ENCODE data around the gene OLAH. TPM values are rescaled to one million over a fixed set of nuclear protein-coding genes. Genes with fewer than 3 reads are reported as not detected.

The OLAH gene
- total RNA-seq, 2 experiments from 2014 or later = 0.74 TPM; not detected in 1

DNA sequence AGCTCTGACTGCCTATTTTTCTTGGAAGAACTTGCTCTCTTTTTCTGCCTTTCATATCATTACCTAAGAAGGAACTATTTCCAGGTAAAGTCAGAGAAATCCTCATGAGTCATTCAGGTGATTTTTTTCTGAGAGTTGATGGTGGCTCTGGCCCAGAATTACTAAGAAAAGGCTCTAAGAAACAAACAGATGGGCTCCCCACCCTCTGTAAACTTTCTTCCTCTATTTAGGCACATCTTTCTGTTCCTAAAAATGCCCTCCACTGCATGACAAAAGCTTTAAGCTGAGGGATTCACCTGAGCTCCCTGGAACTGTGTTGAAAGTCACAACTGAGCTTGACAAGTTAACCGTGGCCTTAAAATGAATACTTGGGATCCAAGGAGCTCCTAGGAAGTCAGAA, 1.6 kb downstream of the OLAH start:
- no peak overlapping the region for H3K4me3 Mint-ChIP-seq
- peaks cover 2% of the 10 kb centered on the region for H3K9me3 Mint-ChIP-seq
- H3K4me1 Mint-ChIP-seq (ENCODE audit: low read depth) = peaks cover 13% of the 10 kb centered on the region
- intact Hi-C loops (cut with micrococcal nuclease) = no loop called here
- CTCF ChIA-PET = no interaction called here
- no peak for DNase-seq
- H3K27ac Mint-ChIP-seq = no peak overlapping the region
- no peaks in the 10 kb centered on the region for H3K36me3 Mint-ChIP-seq (ENCODE audit: low read depth)
- H3K27me3 Mint-ChIP-seq (ENCODE audit: low read depth) = no peaks in the 10 kb centered on the region

DNA sequence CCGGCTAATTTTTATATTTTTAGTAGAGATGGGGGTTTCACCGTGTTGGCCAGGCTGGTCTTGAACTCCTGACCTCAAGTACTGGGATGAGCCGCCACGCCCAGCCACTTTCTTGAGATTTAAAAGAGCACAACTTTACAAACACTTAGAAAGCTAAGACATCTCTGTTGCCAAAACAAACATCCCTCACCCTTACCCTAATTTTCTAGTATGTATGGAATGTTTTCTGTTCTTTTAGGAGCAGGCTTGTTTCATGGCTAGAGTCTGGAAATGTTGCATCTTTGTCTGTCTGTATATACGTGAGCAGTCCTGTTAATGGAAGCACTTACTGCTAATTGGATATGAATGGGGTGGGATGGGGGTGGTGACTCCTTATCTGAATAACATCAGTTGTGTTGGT, 2.9 kb downstream of the OLAH start:
- no peak for DNase-seq
- H3K4me3 Mint-ChIP-seq = no peak overlapping the region
- no peak overlapping the region for H3K27ac Mint-ChIP-seq
- peaks cover 2% of the 10 kb centered on the region for H3K9me3 Mint-ChIP-seq
- no peaks in the 10 kb centered on the region for H3K27me3 Mint-ChIP-seq (ENCODE audit: low read depth)
- intact Hi-C loops (cut with micrococcal nuclease) = no loop called here
- H3K4me1 Mint-ChIP-seq (ENCODE audit: low read depth) = peaks cover 13% of the 10 kb centered on the region
- CTCF ChIA-PET = no interaction called here
- no peaks in the 10 kb centered on the region for H3K36me3 Mint-ChIP-seq (ENCODE audit: low read depth)

DNA sequence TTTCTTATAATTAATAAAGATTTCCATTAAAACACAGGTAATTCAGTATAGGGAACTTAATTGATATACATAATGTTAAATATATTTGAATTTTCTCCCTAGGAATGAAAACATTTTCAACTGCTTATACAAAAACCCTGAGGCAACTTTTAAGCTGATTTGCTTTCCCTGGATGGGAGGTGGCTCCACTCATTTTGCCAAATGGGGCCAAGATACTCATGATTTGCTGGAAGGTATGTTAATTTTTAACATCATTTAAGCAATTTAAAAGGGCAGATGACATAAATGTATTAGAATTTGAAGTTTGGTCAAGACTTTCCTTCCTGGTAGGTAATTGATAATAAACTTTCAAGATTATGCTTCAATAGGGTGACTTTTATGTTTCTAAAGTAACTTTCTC, 5.8 kb downstream of the OLAH start:
- CTCF ChIA-PET = interaction anchor here (0.6 to 0.8 kb wide), 2 partner anchors 22 to 1150 kb away, joined by 3 read pairs; no protein-coding TSS in a partner anchor
- intact Hi-C loops (cut with micrococcal nuclease) = no loop called here
- DNase-seq = no peak
- Mint-ChIP-seq H3K27ac (no peak overlapping the region), H3K27me3 (ENCODE audit: low read depth) (no peaks in the 10 kb centered on the region), H3K9me3 (no peaks in the 10 kb centered on the region), H3K4me3 (no peak overlapping the region), H3K4me1 (ENCODE audit: low read depth) (peaks cover 7% of the 10 kb centered on the region), H3K36me3 (ENCODE audit: low read depth) (no peaks in the 10 kb centered on the region)

GRCh38 chr10:15052121-15052520, 8.4 kb downstream of the OLAH start:
- CTCF ChIA-PET = interaction anchor here (0.6 kb wide), 1 partner anchor 17 kb away, joined by 5 read pairs; no protein-coding TSS in a partner anchor
- Mint-ChIP-seq H3K4me3 (no peak overlapping the region), H3K4me1 (ENCODE audit: low read depth) (no peaks in the 10 kb centered on the region), H3K27me3 (ENCODE audit: low read depth) (no peaks in the 10 kb centered on the region), H3K9me3 (no peaks in the 10 kb centered on the region), H3K36me3 (ENCODE audit: low read depth) (no peaks in the 10 kb centered on the region), H3K27ac (no peak overlapping the region)
- DNase-seq = no peak
- intact Hi-C loops (cut with micrococcal nuclease) = no loop called here

DNA sequence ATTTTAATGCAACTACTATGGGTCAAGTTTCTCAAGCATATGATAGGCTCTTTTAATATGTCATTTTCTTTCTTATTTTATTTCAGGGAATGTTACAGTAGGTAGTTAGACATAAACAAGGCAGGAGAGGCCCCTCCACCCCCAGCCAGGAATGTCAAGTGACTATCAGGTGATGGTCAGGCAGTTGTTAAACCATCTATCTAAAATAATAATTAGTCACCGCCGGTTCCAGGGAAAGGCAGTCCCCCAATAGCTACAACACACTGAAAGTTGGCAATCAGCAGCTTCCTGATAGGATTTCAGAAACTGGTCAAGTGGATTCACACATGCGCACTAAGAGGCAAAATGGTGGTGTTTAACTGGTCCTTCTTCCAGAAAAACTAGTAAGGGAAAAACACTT, 9.3 kb downstream of the OLAH start:
- CTCF ChIA-PET = no interaction called here
- H3K36me3 Mint-ChIP-seq (ENCODE audit: low read depth) = no peaks in the 10 kb centered on the region
- intact Hi-C loops (cut with micrococcal nuclease) = no loop called here
- no peaks in the 10 kb centered on the region for H3K4me1 Mint-ChIP-seq (ENCODE audit: low read depth)
- H3K4me3 Mint-ChIP-seq = no peak overlapping the region
- no peaks in the 10 kb centered on the region for H3K9me3 Mint-ChIP-seq
- DNase-seq = no peak
- H3K27me3 Mint-ChIP-seq (ENCODE audit: low read depth) = no peaks in the 10 kb centered on the region
- H3K27ac Mint-ChIP-seq = no peak overlapping the region

GRCh38 chr10:15058689-15059088, 14.9 kb downstream of the OLAH start:
- intact Hi-C loops (cut with micrococcal nuclease) = no loop called here
- Mint-ChIP-seq H3K27ac (no peak overlapping the region), H3K4me1 (ENCODE audit: low read depth) (no peaks in the 10 kb centered on the region), H3K36me3 (ENCODE audit: low read depth) (no peaks in the 10 kb centered on the region), H3K4me3 (no peak overlapping the region), H3K27me3 (ENCODE audit: low read depth) (peaks cover under 1% of the 10 kb centered on the region), H3K9me3 (peaks cover 10% of the 10 kb centered on the region)
- CTCF ChIA-PET = no interaction called here
- DNase-seq = no peak

GRCh38 chr10:15059914-15060313, 16.2 kb downstream of the OLAH start:
- DNase-seq = no peak
- Mint-ChIP-seq H3K4me3 (no peak overlapping the region), H3K4me1 (ENCODE audit: low read depth) (no peaks in the 10 kb centered on the region), H3K27ac (no peak overlapping the region), H3K27me3 (ENCODE audit: low read depth) (peaks cover 2% of the 10 kb centered on the region), H3K36me3 (ENCODE audit: low read depth) (no peaks in the 10 kb centered on the region), H3K9me3 (peaks cover 10% of the 10 kb centered on the region)
- intact Hi-C loops (cut with micrococcal nuclease) = no loop called here
- CTCF ChIA-PET = no interaction called here

GRCh38 chr10:15060638-15061037, 16.9 kb downstream of the OLAH start:
- Mint-ChIP-seq H3K4me1 (ENCODE audit: low read depth) (no peaks in the 10 kb centered on the region), H3K27ac (no peak overlapping the region), H3K9me3 (peaks cover 10% of the 10 kb centered on the region), H3K36me3 (ENCODE audit: low read depth) (no peaks in the 10 kb centered on the region), H3K27me3 (ENCODE audit: low read depth) (peaks cover 2% of the 10 kb centered on the region), H3K4me3 (no peak overlapping the region)
- intact Hi-C loops (cut with micrococcal nuclease) = no loop called here
- CTCF ChIA-PET = no interaction called here
- no peak for DNase-seq

DNA sequence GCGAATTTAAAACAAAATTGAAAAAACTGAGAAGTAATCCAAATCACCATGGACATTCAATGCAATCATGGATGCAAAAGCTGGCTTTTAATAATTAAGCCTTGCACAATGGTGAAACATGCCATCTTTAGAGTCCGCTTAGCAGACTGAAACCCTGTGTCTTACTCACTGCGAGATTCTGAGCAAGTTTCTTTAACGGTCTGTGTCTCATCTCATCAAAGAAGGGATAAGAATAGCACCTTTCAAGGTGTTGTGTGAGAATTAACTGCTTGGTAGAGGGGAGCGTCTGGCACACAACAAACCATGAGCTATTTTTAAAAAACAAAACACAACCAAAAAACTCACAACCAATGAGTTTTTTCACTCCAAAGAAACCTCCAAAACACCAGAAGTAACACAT, 23.4 kb downstream of the OLAH start:
- Mint-ChIP-seq H3K9me3 (no peaks in the 10 kb centered on the region), H3K4me1 (ENCODE audit: low read depth) (no peaks in the 10 kb centered on the region), H3K27ac (no peak overlapping the region), H3K36me3 (ENCODE audit: low read depth) (no peaks in the 10 kb centered on the region), H3K4me3 (no peak overlapping the region), H3K27me3 (ENCODE audit: low read depth) (peaks cover 2% of the 10 kb centered on the region)
- DNase-seq = no peak
- CTCF ChIA-PET = no interaction called here
- intact Hi-C loops (cut with micrococcal nuclease) = no loop called here

DNA sequence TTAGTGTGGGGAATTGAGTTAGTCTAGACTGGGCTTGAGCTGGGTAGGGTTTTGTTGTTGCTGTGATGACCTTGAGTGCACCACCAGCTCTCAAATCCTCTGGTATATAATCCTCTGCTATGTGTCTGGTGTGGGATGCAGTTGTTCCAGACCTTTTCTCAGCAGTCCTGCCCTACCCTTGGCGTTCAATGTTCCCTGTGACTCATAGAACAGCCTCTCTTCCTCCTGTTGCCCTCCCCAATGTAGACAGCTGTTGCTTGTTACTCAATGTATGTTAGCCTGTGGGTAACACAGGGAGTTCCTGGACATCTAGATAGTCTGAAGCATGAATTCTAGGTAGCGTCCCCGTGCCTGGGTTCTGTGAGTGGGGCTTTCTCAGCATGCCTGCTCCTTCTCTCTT, 25.1 kb downstream of the OLAH start:
- intact Hi-C loops (cut with micrococcal nuclease) = no loop called here
- Mint-ChIP-seq H3K36me3 (ENCODE audit: low read depth) (no peaks in the 10 kb centered on the region), H3K4me3 (no peak overlapping the region), H3K9me3 (no peaks in the 10 kb centered on the region), H3K27me3 (ENCODE audit: low read depth) (peaks cover 1% of the 10 kb centered on the region), H3K27ac (no peak overlapping the region), H3K4me1 (ENCODE audit: low read depth) (no peaks in the 10 kb centered on the region)
- CTCF ChIA-PET = no interaction called here
- DNase-seq = no peak

- H3K27ac Mint-ChIP-seq = no peak overlapping the region
- intact Hi-C loops (cut with micrococcal nuclease) = no loop called here
- H3K27me3 Mint-ChIP-seq (ENCODE audit: low read depth) = no peaks in the 10 kb centered on the region
- no peaks in the 10 kb centered on the region for H3K4me1 Mint-ChIP-seq (ENCODE audit: low read depth)
- DNase-seq = no peak
- no peaks in the 10 kb centered on the region for H3K9me3 Mint-ChIP-seq
- no peaks in the 10 kb centered on the region for H3K36me3 Mint-ChIP-seq (ENCODE audit: low read depth)
- no peak overlapping the region for H3K4me3 Mint-ChIP-seq
- CTCF ChIA-PET = interaction anchor here (1.3 kb wide), 1 partner anchor 36 kb away, joined by 3 read pairs; no protein-coding TSS in a partner anchor
These were observed 25.5 kb downstream of the OLAH start for GRCh38 chr10:15069230-15069629.

GRCh38 chr10:15072358-15072757, 28.6 kb downstream of the OLAH start:
- H3K27me3 Mint-ChIP-seq (ENCODE audit: low read depth) = no peaks in the 10 kb centered on the region
- H3K4me3 Mint-ChIP-seq = no peak overlapping the region
- no peaks in the 10 kb centered on the region for H3K9me3 Mint-ChIP-seq
- H3K4me1 Mint-ChIP-seq (ENCODE audit: low read depth) = no peaks in the 10 kb centered on the region
- intact Hi-C loops (cut with micrococcal nuclease) = no loop called here
- H3K36me3 Mint-ChIP-seq (ENCODE audit: low read depth) = no peaks in the 10 kb centered on the region
- no peak for DNase-seq
- CTCF ChIA-PET = interaction anchor here (0.7 kb wide), 1 partner anchor 23 kb away, joined by 3 read pairs; no protein-coding TSS in a partner anchor
- H3K27ac Mint-ChIP-seq = no peak overlapping the region

DNA sequence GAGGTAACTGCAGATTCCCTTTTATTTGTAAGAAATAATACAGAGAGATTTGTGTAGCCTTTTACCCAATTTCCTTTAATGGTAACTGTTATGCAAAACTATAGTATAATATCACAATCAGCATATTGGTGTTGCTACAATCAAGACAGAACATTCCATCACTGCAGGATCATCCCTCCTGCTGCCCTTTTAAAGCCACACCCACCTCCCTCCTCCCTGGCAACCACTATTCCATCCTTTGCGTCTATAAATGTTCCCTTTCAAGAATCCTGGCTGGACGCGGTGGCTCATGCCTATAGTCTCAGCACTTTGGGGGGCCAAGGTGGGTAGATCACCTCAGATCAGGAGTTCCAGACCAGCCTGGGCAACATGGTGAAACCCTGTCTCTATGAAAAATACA, 31.7 kb downstream of the OLAH start:
- no peaks in the 10 kb centered on the region for H3K4me1 Mint-ChIP-seq (ENCODE audit: low read depth)
- CTCF ChIA-PET = no interaction called here
- no peak for DNase-seq
- no peaks in the 10 kb centered on the region for H3K36me3 Mint-ChIP-seq (ENCODE audit: low read depth)
- no peaks in the 10 kb centered on the region for H3K9me3 Mint-ChIP-seq
- intact Hi-C loops (cut with micrococcal nuclease) = no loop called here
- H3K27me3 Mint-ChIP-seq (ENCODE audit: low read depth) = no peaks in the 10 kb centered on the region
- no peak overlapping the region for H3K27ac Mint-ChIP-seq
- no peak overlapping the region for H3K4me3 Mint-ChIP-seq

Measured in activated naive CD4-positive, alpha-beta T cell treated with anti-CD3 and anti-CD28 coated beads for 36 hours (primary cell).